ENCODE measurements around the gene CTCFL. TPM values are rescaled to one million over a fixed set of nuclear protein-coding genes. Genes with fewer than 3 reads are reported as not detected.
A peak's percentile ranks its signal among the peaks of the same experiment; 100 is the strongest.

The CTCFL gene
- total and polyA plus RNA-seq, 2 donors (not counting 3 experiments of a cell fraction or from before 2014, with no cell fraction given): not detected

DNA sequence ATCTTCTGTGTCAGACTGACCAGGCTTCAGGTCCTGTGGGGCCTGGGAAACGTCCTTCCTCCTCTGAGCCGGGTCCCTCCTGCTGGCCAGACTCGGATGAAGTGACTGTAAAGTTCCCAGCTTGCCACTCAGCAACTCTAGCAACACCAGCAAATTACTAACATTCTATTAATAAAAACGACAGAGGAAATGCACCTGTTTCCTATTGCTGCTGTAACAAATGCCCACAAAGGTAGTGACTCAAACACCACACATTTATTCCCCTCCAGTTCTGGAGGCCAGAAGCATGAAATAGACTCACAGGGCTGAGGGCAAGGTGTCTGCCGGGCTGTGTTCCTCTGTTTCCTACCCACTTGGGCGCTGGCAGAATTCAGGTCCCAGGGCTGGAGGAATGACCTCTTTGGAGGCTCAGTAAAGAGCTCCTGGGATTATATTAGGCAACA, 48.8 kb downstream of the CTCFL start:
- Histone ChIP-seq H3K36me3 (ENCODE audit: control insufficient read depth in 2 of 2, extremely low read depth in 1 of 2, insufficient read depth in 2 of 2, low read length in 2 of 2) (no peaks in the 10 kb centered on the region), H3K27ac (ENCODE audit: insufficient read depth, low read depth, low read length) (no peak overlapping the region), H3K9me3 (replicated peaks; ENCODE audit: control insufficient read depth, insufficient read depth, low read length) (no peaks in the 10 kb centered on the region), H3K4me3 (replicated peaks in 1 of 3; ENCODE audit: insufficient read depth in 1 of 3, low read depth in 1 of 3, low read length in 3 of 3) (no peak overlapping the region), H3K9ac (replicated peaks; ENCODE audit: extremely low read depth, insufficient read depth, low read length) (no peak overlapping the region), H4K20me1 (replicated peaks; ENCODE audit: control insufficient read depth, extremely low read depth, insufficient read depth, low read length) (no peaks in the 10 kb centered on the region), H3K27me3 (ENCODE audit: control insufficient read depth in 2 of 2, insufficient read depth in 2 of 2, low read length in 2 of 2) (peaks cover 2 to 18% of the 10 kb centered on the region in 2 experiments), H3K9me1 (replicated peaks; ENCODE audit: control insufficient read depth, extremely low read depth, insufficient read depth, low read length) (no peaks in the 10 kb centered on the region), H2AFZ (ENCODE audit: low read depth, low read length) (no peak overlapping the region), H3K4me2 (ENCODE audit: insufficient read depth, low read length) (no peak overlapping the region), H3K4me1 (ENCODE audit: control insufficient read depth, extremely low read depth, insufficient read depth, low read length) (peaks cover 12% of the 10 kb centered on the region), H3K79me2 (ENCODE audit: control insufficient read depth, insufficient read depth, low read length) (no peaks in the 10 kb centered on the region)
- ChIA-PET CTCF (interaction anchor here (1.4 to 1.9 kb wide), 4 partner anchors 12 to 95 kb away, joined by 3 to 7 read pairs (median 5); no protein-coding TSS in a partner anchor), POLR2A (no interaction called here)
- DNase-seq (ENCODE audit: low read depth, low spot score) (peak; percentile 79), FAIRE-seq (peak; percentile 87)
- TF ChIP-seq CTCF (IDR thresholded peaks at IDR 0.05; ENCODE audit: extremely low read depth in 1 of 2, insufficient read depth in 1 of 2, low read depth in 1 of 2, low read length in 2 of 2) (no peak), FOS (IDR thresholded peaks at IDR 0.05; ENCODE audit: borderline replicate concordance, insufficient read depth, low read length) (peak; percentile 8), EZH2 (IDR thresholded peaks at IDR 0.05; ENCODE audit: borderline replicate concordance, low read depth, low read length, severe bottlenecking) (no peak), MYC (IDR thresholded peaks at IDR 0.05; ENCODE audit: low read depth, low read length) (no peak), JUN (IDR thresholded peaks at IDR 0.05; ENCODE audit: borderline replicate concordance, insufficient read depth, insufficient read length, low read depth) (peak; percentile 76)
- dilution Hi-C loops (cut with MboI; ENCODE audit: extremely low pct_ligation_motif_present, low sequenced_read_pairs) (no loop called here), intact Hi-C loops (cut with micrococcal nuclease) (loop anchor here (1.0 kb wide), 1 partner anchor 87 kb away; no protein-coding TSS in a partner anchor)
- BruUV-seq (replicated peaks): no TSS peak

Data from endothelial cell of umbilical vein (primary cell).